IPS-18a (cell line): ENCODE measurements around the gene KIF16B.

Experiments used
- H3K27ac ChIP-seq: one replicate; pipeline ENCODE4 v1.5.1; 2013; ENCODE audit warnings: low read length
- H3K27me3 ChIP-seq: one replicate; pipeline ENCODE4 v1.6.1; 2013; ENCODE audit warnings: mild to moderate bottlenecking, low read length; ENCODE audit not compliant: control insufficient read depth, insufficient read depth
- H3K36me3 ChIP-seq: one replicate; pipeline ENCODE4 v1.6.1; 2013; ENCODE audit warnings: low read depth, low read length; ENCODE audit not compliant: control insufficient read depth
- H3K4me1 ChIP-seq: one replicate; pipeline ENCODE4 v1.6.1; 2013; ENCODE audit warnings: low read depth, low read length; ENCODE audit not compliant: control insufficient read depth
- H3K4me3 ChIP-seq: one replicate; pipeline ENCODE4 v1.5.1; 2013; ENCODE audit warnings: low read length
- H3K9ac ChIP-seq: one replicate; pipeline ENCODE4 v1.6.1; 2013; ENCODE audit warnings: mild to moderate bottlenecking, low read length, moderate library complexity
- H3K9me3 ChIP-seq: one replicate; pipeline ENCODE4 v1.6.1; 2013; ENCODE audit warnings: low read depth, low read length; ENCODE audit not compliant: control insufficient read depth

Gene KIF16B, protein sequence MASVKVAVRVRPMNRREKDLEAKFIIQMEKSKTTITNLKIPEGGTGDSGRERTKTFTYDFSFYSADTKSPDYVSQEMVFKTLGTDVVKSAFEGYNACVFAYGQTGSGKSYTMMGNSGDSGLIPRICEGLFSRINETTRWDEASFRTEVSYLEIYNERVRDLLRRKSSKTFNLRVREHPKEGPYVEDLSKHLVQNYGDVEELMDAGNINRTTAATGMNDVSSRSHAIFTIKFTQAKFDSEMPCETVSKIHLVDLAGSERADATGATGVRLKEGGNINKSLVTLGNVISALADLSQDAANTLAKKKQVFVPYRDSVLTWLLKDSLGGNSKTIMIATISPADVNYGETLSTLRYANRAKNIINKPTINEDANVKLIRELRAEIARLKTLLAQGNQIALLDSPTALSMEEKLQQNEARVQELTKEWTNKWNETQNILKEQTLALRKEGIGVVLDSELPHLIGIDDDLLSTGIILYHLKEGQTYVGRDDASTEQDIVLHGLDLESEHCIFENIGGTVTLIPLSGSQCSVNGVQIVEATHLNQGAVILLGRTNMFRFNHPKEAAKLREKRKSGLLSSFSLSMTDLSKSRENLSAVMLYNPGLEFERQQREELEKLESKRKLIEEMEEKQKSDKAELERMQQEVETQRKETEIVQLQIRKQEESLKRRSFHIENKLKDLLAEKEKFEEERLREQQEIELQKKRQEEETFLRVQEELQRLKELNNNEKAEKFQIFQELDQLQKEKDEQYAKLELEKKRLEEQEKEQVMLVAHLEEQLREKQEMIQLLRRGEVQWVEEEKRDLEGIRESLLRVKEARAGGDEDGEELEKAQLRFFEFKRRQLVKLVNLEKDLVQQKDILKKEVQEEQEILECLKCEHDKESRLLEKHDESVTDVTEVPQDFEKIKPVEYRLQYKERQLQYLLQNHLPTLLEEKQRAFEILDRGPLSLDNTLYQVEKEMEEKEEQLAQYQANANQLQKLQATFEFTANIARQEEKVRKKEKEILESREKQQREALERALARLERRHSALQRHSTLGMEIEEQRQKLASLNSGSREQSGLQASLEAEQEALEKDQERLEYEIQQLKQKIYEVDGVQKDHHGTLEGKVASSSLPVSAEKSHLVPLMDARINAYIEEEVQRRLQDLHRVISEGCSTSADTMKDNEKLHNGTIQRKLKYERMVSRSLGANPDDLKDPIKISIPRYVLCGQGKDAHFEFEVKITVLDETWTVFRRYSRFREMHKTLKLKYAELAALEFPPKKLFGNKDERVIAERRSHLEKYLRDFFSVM (N-terminal part only)

DNA sequence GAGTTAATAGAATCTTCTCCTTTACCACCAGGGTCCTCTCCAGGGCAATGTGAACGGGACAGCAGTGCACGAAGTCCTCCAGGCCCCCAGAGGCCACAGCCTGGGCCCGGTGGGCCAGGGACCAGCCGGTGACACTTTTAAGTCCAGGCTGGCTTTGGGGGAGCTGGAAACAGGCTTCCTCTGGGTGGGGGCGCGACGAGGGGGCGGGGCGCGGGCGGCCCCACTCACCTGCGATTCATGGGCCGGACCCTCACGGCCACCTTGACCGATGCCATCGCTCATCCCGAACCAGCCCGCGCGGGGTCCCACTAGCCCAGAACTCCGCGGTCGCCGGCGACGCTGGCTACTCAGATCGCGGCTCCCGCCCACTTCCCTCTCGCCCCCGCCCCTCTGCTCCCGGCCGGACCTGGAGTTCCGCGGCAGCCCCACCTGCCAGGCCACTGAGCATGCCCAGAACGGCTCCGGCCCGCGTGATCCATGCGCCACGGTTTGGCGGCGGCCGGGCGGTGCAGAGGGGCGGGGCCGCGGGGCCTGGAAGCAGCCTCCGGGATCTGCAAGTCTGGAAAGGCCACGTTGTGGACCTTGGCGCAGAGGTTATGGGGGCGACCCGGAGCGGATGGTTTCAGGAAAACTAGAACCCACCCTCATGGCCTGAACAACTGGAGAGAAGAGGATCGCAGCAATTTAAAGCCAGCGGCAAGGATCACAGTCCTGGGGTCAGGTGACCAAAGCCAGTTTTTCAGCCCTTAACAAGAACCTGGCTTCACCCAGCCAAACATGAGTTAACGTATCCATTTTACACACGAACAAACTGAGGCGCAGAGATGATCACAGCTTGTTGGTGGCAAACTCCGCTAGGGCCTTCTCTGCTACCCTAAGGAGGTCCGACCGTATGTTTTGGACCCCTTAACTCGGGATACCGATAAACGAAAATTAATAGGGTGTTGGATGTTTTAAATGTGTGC is at the start of gene KIF16B:
KIF16B (minus strand) TSS at position 448 of the 965 bp plus-strand sequence; CDS start at position 275, 173 bp downstream.
- H3K36me3 ChIP-seq, result no peaks in the 10 kb centered on the region
- H3K9ac ChIP-seq, result peak within 1 kb of the TSS; percentile 43
- peaks cover 10% of the 10 kb centered on the region for H3K4me1 ChIP-seq
- H3K27me3 ChIP-seq, result peaks cover 6% of the 10 kb centered on the region
- peak within 1 kb of the TSS; percentile 74 for H3K4me3 ChIP-seq
- H3K27ac ChIP-seq, result no peak within 1 kb of the TSS
- H3K9me3 ChIP-seq, result no peaks in the 10 kb centered on the region

- H3K27ac ChIP-seq, result no peak overlapping the region
- H3K4me1 ChIP-seq, result no peaks in the 10 kb centered on the region
- no peaks in the 10 kb centered on the region for H3K27me3 ChIP-seq
- H3K4me3 ChIP-seq, result no peak overlapping the region
- no peaks in the 10 kb centered on the region for H3K9me3 ChIP-seq
- H3K36me3 ChIP-seq, result no peaks in the 10 kb centered on the region
- no peak overlapping the region for H3K9ac ChIP-seq
Observed at GRCh38 chr20:16622501-16622900, 49.3 kb upstream of the KIF16B start.

GRCh38 chr20:16621435-16622141 is 48.3 kb upstream of the KIF16B start:
- Histone ChIP-seq H3K36me3 (no peaks in the 10 kb centered on the region), H3K27me3 (no peaks in the 10 kb centered on the region), H3K4me3 (no peak overlapping the region), H3K9ac (no peak overlapping the region), H3K27ac (no peak overlapping the region), H3K9me3 (peaks cover 4% of the 10 kb centered on the region), H3K4me1 (no peaks in the 10 kb centered on the region)

- Histone ChIP-seq H3K9me3 (peaks cover 4% of the 10 kb centered on the region), H3K36me3 (no peaks in the 10 kb centered on the region), H3K4me1 (no peaks in the 10 kb centered on the region)
Observed at GRCh38 chr20:16620961-16621360, 47.7 kb upstream of the KIF16B start.

DNA sequence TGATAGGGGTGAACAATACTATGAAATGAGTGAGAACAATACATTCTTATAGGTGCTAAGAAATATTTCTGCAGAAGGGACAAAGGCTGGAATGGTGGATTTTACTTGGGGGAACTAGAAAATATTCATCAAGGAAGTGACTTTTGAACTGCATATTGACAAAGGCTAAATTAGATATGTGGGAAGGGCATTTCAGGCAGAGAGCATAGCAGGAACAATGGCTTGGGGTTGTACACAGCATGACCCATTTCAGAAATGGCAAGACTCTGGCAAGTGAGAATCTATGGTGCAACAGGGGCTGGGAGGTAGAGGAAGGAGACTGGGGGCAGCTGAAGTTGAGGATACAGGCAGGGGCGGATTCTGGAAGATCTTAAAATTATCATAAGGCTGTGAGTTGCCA is 46.7 kb upstream of the KIF16B start:
- no peak overlapping the region for H3K9ac ChIP-seq
- H3K4me3 ChIP-seq, result no peak overlapping the region
- no peaks in the 10 kb centered on the region for H3K27me3 ChIP-seq
- no peak overlapping the region for H3K27ac ChIP-seq
- peaks cover 4% of the 10 kb centered on the region for H3K9me3 ChIP-seq
- H3K36me3 ChIP-seq, result no peaks in the 10 kb centered on the region
- no peaks in the 10 kb centered on the region for H3K4me1 ChIP-seq

More at GRCh38 chr20:16620961-16621360, 47.7 kb upstream of the KIF16B start:
- Histone ChIP-seq H3K4me3 (no peak overlapping the region), H3K27me3 (no peaks in the 10 kb centered on the region), H3K9ac (no peak overlapping the region), H3K27ac (no peak overlapping the region)

DNA sequence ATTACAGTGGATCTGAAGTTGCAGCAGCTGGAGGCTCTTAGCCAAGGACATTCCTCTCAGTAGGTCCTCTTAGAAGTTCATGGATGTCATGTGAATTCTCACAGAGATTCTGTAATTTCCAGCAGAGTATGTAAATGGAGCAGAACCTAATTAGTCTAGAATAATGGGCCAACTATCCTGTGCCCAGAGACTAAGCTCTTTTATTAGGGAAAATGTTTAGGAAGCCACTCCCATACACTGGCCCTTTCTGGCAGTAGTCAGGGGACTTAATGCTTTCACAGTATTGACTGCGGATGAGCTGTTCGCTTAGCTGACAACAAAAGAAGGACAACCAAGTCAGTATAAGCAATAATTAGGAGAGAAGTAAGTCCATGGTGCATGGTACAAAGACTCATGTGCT is 43.8 kb upstream of the KIF16B start:
- no peak overlapping the region for H3K9ac ChIP-seq
- H3K27me3 ChIP-seq, result no peaks in the 10 kb centered on the region
- H3K9me3 ChIP-seq, result peaks cover 4% of the 10 kb centered on the region
- peaks cover 5% of the 10 kb centered on the region for H3K4me1 ChIP-seq
- H3K27ac ChIP-seq, result no peak overlapping the region
- H3K4me3 ChIP-seq, result no peak overlapping the region
- no peaks in the 10 kb centered on the region for H3K36me3 ChIP-seq

DNA sequence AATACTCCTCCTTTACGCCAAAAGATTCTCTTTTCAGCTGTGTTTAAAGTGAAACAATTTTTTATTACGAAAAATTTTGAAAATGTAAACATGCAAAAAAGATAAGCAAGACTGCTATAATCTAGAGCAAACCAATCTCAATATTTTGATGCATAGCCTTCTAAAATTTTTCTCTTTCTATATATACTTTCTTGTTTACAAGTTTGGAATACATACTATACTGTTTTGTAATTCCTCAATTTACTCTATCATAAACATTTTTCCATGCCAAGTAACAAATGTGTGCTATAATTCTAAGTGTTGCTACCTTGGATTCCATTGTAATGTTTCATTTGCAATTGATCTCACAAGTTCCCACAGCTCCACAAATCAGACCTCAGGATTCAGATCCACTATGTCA is 43.1 kb upstream of the KIF16B start:
- Histone ChIP-seq H3K27ac (no peak overlapping the region), H3K9ac (no peak overlapping the region), H3K4me3 (no peak overlapping the region), H3K4me1 (peaks cover 5% of the 10 kb centered on the region), H3K36me3 (no peaks in the 10 kb centered on the region), H3K9me3 (peaks cover 4% of the 10 kb centered on the region), H3K27me3 (no peaks in the 10 kb centered on the region)

GRCh38 chr20:16615199-16615598 is 42.0 kb upstream of the KIF16B start:
- H3K36me3 ChIP-seq, result no peaks in the 10 kb centered on the region
- peaks cover 5% of the 10 kb centered on the region for H3K4me1 ChIP-seq
- H3K4me3 ChIP-seq, result no peak overlapping the region
- no peaks in the 10 kb centered on the region for H3K27me3 ChIP-seq
- peaks cover 4% of the 10 kb centered on the region for H3K9me3 ChIP-seq
- H3K27ac ChIP-seq, result no peak overlapping the region
- H3K9ac ChIP-seq, result no peak overlapping the region

- Histone ChIP-seq H3K4me1 (peaks cover 5% of the 10 kb centered on the region), H3K27ac (no peak overlapping the region), H3K9ac (no peak overlapping the region), H3K27me3 (no peaks in the 10 kb centered on the region), H3K9me3 (peaks cover 4% of the 10 kb centered on the region), H3K4me3 (no peak overlapping the region), H3K36me3 (no peaks in the 10 kb centered on the region)
Observed at GRCh38 chr20:16613954-16614353, 40.7 kb upstream of the KIF16B start.

DNA sequence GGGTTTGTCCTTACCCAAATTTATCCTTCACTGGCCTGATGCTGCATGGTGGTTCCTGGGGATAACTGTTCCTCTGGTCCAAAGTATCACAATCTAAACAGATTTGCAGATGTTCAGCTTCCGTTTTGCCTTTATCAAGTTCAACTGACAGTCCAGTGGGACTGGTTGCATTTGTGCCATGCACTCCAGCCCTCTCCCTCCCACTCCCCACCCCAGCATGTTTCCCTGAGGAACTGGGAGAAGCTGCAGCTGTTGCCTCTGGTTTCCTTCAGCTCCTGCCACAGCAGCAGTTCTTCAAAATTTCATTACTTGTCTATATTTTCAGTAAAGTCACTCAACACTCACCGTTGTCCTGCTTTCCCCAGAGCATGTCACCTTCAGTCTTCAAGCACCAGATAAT is 39.5 kb upstream of the KIF16B start:
- Histone ChIP-seq H3K4me1 (peaks cover 5% of the 10 kb centered on the region), H3K4me3 (no peak overlapping the region), H3K27ac (no peak overlapping the region), H3K36me3 (no peaks in the 10 kb centered on the region), H3K27me3 (no peaks in the 10 kb centered on the region), H3K9me3 (peaks cover 4% of the 10 kb centered on the region), H3K9ac (no peak overlapping the region)
